Activated gamma-delta T cell treated with Interleukin-2 at 50 U/mL for 16 hours (primary cell): ENCODE measurements around the gene PPP2R5A.
"Not testable (repeated sequence)": the region's sequence is repeated elsewhere in the genome, so short reads cannot be mapped to it uniquely, and the experiment has no call there.

Experiments used
- DNase-seq: peaks from one replicate; pipeline ENCODE4 v3.0.0-alpha.2; 2020

PPP2R5A gene

GRCh38 chr1:212302745-212303383, 17.7 kb downstream of the PPP2R5A start:
- DNase-seq = no peak

DNA sequence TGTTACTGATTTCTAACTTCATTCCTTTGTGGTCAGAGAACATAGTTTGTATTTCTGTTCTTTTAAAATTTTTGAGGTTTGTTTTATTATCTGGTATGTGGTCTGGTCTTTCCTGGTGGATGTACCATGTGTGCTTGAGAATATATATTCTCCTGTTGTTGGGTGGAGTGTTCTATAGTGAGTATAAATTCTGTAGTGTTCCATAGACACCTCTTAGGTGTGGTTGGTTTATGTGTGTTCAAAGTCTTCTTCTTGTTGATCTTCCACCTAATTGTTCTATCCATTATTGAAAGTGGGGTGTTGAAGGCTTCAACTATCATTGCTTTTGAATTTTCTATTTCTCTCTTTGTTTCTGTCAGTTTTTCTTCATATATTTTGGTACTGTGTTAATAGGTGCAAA, 20.1 kb downstream of the PPP2R5A start:
- no peak for DNase-seq

GRCh38 chr1:212305984-212306452, 20.8 kb downstream of the PPP2R5A start:
- not testable (repeated sequence) for DNase-seq

DNA sequence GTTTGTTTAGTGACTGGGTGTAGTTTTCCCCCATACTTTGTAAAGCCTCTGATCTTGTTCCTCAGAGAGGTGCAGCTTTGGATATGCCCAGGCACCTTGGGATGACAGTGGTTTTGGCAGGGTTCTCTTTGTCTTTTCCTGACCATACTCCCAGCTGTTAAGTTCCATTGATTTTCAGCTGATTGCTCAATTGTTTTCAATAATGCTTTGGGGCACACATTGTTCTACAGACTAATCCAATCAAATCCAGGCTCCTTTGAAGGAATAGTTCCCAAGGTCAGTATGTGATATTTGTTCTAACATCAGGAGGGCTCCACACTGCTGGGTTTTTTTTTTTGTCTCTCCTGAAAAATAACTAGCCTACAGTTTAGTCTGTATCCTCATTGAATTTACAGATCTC, 24.8 kb downstream of the PPP2R5A start:
- DNase-seq = no peak

DNA sequence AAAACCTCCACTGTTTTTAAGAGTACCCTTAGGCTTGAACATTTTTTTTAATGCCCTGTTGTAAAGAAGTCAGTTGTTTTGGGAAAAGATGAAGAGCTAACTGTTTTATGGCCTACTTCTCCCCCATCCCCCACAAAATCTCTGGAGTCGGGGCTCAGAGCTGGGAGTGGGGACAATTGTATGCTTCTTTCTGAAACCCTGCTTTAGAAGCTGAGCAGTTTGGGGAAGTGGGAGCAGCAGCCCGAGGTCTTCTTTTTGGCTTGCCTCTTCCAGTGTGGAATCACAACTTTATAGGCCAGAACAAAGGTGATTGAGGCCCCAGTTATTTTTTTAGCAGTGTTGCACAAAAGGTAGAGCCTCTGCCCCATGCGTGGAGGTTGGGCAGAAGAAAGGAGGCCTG, 25.2 kb downstream of the PPP2R5A start:
- DNase-seq = no peak

DNA sequence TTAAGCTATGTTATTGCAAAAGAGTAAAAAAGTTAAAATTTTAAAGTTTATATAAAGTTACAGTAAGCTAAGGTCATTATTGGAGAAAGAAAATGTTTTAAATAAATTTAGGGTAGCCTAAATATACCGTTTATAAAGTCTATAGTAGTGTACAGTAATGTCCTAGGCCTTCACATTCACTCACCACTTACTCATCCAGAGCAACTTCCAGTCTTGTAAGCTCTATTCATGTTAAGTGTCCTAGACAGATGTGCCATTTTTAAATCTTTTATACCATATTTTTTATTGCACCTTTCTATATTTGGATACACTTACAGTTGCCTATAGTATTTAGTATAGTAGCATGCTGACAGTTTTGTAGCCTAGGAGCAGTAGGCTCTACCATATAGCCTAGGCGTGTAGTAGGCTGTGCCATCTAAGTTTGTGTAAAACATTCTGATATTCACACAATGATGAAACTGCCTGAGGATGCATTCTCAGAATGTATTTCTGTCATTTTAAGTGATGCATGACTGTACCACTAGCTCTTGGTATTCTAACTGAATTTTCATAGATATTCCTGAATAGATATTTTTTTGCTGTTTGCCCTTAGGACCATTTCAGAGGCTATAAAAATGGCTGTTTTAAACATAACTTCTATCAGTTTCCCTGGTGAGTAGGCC, 26.8 kb downstream of the PPP2R5A start:
- no peak for DNase-seq

- DNase-seq = no peak
Measured at GRCh38 chr1:212313616-212314015, 28.4 kb downstream of the PPP2R5A start.

- DNase-seq = no peak
Measured at GRCh38 chr1:212315184-212315583, 30.0 kb downstream of the PPP2R5A start.

DNA sequence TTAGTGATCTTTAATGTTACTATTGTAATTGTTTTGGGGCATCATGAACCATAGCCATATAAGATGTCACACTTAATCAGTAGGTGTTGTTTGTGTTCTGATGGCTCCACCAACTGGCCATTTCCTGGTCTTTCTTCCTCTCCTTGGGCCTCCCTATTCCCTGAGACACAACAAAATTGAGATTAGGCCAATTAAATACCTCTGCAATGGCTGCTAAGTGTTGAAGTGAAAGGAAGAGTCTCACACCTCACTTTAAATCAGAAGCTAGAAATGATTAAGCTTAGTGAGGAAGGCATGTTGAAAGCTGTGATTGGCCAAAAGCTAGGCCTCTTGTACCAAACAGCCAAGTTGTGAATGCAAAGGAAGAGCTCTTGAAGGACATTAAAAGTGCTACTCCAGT, 30.7 kb downstream of the PPP2R5A start:
- no peak for DNase-seq

GRCh38 chr1:212317916-212318315, 32.7 kb downstream of the PPP2R5A start:
- DNase-seq = no peak

GRCh38 chr1:212321031-212321430, 35.8 kb downstream of the PPP2R5A start:
- not testable (repeated sequence) for DNase-seq

- DNase-seq = no peak
Measured at GRCh38 chr1:212323066-212323465, 37.9 kb downstream of the PPP2R5A start.

DNA sequence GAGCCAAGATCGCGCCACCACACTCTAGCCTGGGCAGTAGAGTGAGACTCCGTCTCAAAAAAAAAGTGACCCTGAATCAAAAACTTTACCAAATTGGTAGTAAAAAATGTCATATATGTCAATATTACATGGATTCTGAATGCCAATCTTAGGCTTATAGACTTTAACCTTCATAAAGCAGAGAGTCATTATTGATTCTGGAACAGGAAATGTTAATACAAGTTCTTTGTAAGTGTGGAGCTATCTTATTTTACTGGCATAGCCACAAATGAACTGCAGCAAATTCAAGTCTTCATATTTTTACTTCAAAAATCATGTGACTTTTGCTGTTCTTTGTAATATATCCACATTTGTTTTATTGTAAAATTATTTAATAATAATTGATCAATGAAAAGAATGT, 41.3 kb downstream of the PPP2R5A start:
- DNase-seq = no peak

DNA sequence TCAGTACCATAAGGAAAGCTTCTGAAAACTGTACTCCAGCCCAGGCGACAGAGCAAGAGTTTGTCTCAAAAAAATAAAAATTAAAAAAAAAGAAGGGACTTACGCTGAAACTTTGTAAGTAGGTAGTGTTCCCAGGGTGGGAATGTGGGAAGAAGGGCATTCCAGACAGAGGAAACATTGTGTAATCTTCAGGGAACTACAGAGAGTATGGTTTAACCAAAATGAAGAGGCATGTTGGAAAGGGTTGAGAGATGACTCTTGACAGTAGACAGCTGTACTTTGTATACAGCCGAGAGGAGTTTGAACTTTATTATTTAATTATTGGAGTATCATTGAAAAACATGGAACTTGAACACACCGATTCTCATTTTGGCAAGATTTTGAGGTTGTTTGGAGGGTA, 43.0 kb downstream of the PPP2R5A start:
- DNase-seq = no peak

DNA sequence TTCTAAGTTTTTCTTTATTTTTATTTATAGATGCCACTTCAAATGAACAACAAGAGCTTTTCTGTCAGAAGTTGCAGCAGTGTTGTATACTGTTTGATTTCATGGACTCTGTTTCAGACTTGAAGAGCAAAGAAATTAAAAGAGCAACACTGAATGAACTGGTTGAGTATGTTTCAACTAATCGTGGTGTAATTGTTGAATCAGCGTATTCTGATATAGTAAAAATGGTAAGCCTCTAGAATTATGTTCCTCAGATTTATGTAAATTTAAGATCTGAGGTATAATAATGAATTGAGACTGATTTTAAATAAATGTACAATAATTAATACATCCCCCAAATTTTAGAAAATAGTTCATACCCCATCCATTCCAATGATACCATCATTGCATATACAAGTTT, 43.9 kb downstream of the PPP2R5A start:
- DNase-seq = no peak

GRCh38 chr1:212341090-212341489, 55.9 kb downstream of the PPP2R5A start:
- no peak for DNase-seq

DNA sequence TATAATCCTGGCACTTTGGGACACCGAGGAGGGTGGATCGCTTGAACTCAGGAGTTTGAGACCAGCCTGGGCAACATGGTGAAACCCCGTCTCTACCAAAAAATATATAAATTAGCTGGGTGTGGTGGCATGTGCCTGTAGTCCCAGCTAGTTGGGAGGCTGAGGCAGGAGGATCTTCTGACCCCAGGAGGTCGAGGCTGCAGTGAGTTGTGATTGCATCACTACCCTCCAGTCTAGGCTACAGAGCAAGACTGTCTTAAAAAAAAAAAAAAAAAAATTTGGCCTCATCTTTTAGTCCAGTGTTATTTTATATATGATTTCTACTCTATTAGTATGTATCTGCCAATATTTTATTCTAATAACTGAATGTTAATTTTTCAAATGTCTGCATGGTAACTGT, 59.7 kb downstream of the PPP2R5A start:
- no peak for DNase-seq

DNA sequence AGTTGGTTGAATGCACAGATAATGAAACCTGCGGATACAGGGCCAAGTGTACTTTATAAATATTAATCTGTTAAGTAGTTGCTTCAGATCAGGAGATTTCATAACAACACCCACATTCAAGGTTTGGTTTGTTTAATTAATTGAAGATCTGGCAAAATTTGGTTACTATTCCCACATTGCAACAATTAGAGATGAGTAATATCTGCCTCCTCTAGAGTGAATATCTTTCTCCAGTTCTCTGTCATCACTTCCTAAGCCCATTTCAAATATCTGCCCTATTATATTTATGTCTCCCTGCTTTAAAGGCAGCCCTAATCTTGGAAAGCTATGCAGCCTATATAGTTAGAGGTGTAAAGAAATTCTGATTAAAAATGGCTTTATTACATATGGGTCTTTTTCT, 61.4 kb downstream of the PPP2R5A start:
- DNase-seq = no peak

- no peak for DNase-seq
Measured at GRCh38 chr1:212351588-212352362, 66.6 kb downstream of the PPP2R5A start.

GRCh38 chr1:212353181-212353580, 68.0 kb downstream of the PPP2R5A start:
- DNase-seq = no peak

- DNase-seq = no peak
Measured at GRCh38 chr1:212354464-212354863, 69.3 kb downstream of the PPP2R5A start.

DNA sequence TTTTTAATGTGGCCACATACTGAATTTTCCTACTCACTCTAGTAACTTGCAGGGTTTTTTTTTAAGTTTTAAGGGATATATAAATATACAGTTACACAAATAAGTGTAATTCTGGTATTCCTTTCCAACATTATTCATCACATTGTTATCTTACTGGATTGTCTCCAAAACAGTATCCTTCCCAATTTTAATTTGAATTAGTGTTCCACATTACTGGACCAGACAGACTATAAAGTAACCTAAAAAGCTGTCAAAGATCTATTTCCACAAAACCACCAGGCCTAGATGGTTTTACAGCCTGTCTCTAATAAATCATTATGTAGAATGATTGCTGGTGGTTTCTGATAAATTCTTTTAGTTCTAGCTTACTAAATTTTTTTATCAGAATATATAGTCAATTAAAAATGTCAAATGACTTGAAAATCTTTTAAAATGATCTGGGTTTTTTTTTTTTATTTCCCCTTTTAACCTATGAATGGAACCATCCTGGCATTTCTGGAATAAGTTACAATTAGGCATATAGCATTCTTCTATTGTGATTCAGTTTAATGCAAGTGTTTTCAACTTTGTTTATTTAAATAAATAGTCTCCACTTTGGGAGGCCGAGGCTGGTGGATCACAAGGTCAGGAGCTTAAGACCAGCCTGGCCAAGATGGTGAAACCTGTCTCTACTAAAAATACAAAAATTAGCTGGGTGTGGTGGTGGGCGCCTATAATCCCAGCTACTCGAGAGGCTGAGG, 70.2 kb downstream of the PPP2R5A start:
- DNase-seq = no peak

DNA sequence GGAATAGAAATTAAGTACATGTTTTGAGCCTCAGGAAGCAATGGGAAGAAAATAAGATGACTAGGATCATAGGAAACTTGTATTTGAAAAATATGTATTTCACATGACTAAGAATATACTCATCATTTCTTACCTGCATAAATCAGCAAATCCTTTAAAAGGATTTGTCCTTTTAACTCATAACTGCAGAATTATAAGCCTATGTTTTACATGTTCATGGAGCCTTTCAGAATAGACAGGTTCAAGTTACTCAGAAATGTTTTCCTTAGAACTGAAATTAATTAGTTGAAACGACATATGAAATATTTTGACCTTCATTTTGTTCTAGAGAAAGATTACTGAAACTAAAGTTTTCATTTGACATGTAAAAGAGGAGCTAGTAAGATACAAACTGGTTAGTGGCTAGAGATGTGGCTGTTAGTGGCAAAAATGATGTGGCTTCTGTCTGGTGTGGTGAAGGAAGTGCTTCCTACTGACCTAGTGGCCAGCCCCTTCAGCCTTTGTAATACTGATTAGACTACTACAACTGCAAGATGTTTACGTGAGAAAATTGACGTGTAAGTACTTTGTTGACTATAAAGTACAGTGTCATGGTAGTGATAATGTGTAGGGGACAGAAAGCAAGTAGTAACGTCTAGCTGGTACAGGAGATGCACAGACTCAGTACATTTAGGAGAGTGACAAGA, 74.7 kb downstream of the PPP2R5A start:
- no peak for DNase-seq
